KBM-7 (cell line): ENCODE results near the gene GRK5.
"Not testable (repeated sequence)": the region's sequence is repeated elsewhere in the genome, so short reads cannot be mapped to it uniquely, and the experiment has no call there.

Experiments
- DNase-seq: peaks from one replicate; pipeline ENCODE4 v3.0.0-alpha.2; 2015
- in situ Hi-C: fragments of 300-500 bp; cut with MboI; formaldehyde crosslinking; loops from 2 replicates; pipeline ENCODE4 v1.14.3; 2020; ENCODE audit warnings: low sequenced_read_pairs, low pct_unique_long_range_greater_than_20kb, mixed read lengths

GRK5 gene

GRCh38 chr10:119448628-119449584 lies 241.5 kb downstream of the GRK5 start:
- no peak for DNase-seq
- in situ Hi-C loops: no loop called here

- in situ Hi-C loops: no loop called here
- no peak for DNase-seq
Observed at GRCh38 chr10:119449760-119450461, 242.5 kb downstream of the GRK5 start.

GRCh38 chr10:119450606-119451299 lies 243.4 kb downstream of the GRK5 start:
- DNase-seq: no peak
- in situ Hi-C loops: no loop called here

GRCh38 chr10:119451300-119451896 lies 244.0 kb downstream of the GRK5 start:
- DNase-seq: no peak
- in situ Hi-C loops: no loop called here

- in situ Hi-C loops: no loop called here
- no peak for DNase-seq
Observed at GRCh38 chr10:119452396-119452795, 245.0 kb downstream of the GRK5 start.

- DNase-seq: no peak
- in situ Hi-C loops: no loop called here
Observed at GRCh38 chr10:119453313-119453712, 245.9 kb downstream of the GRK5 start.

- no peak for DNase-seq
- in situ Hi-C loops: no loop called here
Observed at GRCh38 chr10:119454316-119454715, 246.9 kb downstream of the GRK5 start.

- DNase-seq: no peak
- in situ Hi-C loops: no loop called here
Observed at GRCh38 chr10:119454990-119455389, 247.6 kb downstream of the GRK5 start.

GRCh38 chr10:119455609-119456434 lies 248.5 kb downstream of the GRK5 start:
- in situ Hi-C loops: no loop called here
- DNase-seq: no peak

GRCh38 chr10:119456435-119456810 lies 249.1 kb downstream of the GRK5 start:
- DNase-seq: no peak
- in situ Hi-C loops: no loop called here

- DNase-seq: no peak
- in situ Hi-C loops: no loop called here
Observed at GRCh38 chr10:119457966-119458766, 250.8 kb downstream of the GRK5 start.

GRCh38 chr10:119459681-119460340 lies 252.4 kb downstream of the GRK5 start:
- no peak for DNase-seq
- in situ Hi-C loops: no loop called here

- in situ Hi-C loops: no loop called here
- no peak for DNase-seq
Observed at GRCh38 chr10:119460369-119461195, 253.2 kb downstream of the GRK5 start.

GRCh38 chr10:119461380-119461779 lies 254.0 kb downstream of the GRK5 start:
- in situ Hi-C loops: no loop called here
- no peak for DNase-seq

GRCh38 chr10:119461923-119462322 lies 254.6 kb downstream of the GRK5 start:
- no peak for DNase-seq
- in situ Hi-C loops: no loop called here

GRCh38 chr10:119462773-119463172 lies 255.4 kb downstream of the GRK5 start:
- in situ Hi-C loops: no loop called here
- DNase-seq: no peak

- in situ Hi-C loops, DNase-seq: not testable (repeated sequence)
Observed at GRCh38 chr10:119463195-119463594, 255.8 kb downstream of the GRK5 start.
